Glomerular endothelial cell (primary cell): ENCODE results near the gene NPIPB2. TPM values are rescaled to one million over a fixed set of nuclear protein-coding genes. Genes with fewer than 3 reads are reported as not detected.
"Not testable (repeated sequence)": the region's sequence is repeated elsewhere in the genome, so short reads cannot be mapped to it uniquely, and the experiment has no call there.

Experiments used
- DNase-seq: peaks from one replicate; pipeline ENCODE4 v3.0.0-alpha.2; 2011; ENCODE audit warnings: low read depth, low spot score; ENCODE audit errors: extremely low read depth
- total RNA-seq: library from RNA; depleted of rRNA; stranded (reverse); fragments of >200 nt; gene quantifications from 2 replicates; pipeline ENCODE4 v1.2.3, GENCODE V29; 2015

NPIPB2 gene
- total RNA-seq, 1 donor from 2014 or later = 9.4 TPM

- not testable (repeated sequence) for DNase-seq
Measured at GRCh38 chr16:11962457-11962856, 20.6 kb upstream of the NPIPB2 start.

DNA sequence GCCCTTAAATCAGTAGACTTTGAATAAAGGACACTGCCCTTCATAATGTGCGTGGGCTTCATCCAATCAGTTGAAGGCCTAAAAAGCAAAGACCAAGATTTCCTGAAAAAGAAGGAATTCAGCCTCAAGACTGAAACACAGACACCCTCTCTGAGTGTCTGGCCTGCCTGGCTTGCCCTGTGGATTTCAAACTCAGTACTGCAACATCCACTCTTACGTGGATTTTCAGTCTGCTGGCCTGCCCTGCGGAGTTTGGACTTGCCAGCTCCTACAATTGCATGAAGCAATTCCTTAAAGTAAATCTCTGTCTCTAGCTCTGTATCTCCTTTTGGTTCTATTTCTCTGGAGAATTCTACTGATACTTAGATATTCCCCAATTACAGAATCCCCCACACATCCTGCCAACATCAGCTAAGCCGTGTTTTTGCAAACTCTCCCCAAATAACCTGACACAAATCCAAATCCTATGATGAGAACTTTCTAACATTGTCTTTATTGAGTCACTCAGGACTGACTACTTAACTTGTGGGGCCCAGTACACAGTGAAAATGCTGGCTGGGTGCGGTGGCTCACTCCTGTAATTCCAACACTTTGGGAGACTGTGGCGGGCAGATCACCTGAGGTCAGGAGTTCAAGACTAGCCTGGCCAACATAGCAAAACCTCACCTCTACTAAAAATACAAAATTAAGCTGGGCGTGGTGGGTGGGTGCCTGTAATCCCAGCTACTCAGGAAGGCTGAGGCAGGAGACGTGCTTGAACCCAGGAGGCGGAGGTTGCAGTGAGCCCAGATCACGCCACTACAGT lies 15.9 kb upstream of the NPIPB2 start:
- no peak for DNase-seq

DNA sequence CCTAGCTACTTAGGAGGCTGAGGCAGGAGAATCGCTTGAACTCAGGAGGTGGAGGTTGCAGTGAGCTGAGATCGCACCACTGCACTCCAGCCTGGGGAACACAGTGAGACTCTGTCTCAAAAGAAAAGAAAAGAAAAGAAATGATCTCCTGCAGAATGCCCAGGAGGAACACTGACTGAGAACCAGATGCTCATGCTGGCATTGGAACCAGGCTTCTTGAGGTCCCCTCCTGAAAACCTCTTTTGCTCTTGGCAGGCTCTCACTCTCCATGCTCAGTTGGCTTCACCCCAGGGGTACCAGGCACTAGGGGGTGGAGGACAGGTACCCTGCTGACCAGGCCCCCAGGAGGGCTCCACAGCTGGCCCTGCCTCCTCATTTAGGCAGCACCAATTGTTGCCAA lies 14.7 kb upstream of the NPIPB2 start:
- DNase-seq = no peak

GRCh38 chr16:11955713-11956123 lies 13.9 kb upstream of the NPIPB2 start:
- no peak for DNase-seq

- DNase-seq = not testable (repeated sequence)
Measured at GRCh38 chr16:11953576-11953975, 11.7 kb upstream of the NPIPB2 start.

- no peak for DNase-seq
Measured at GRCh38 chr16:11950388-11950787, 8.5 kb upstream of the NPIPB2 start.

- DNase-seq = peak; percentile 14
Measured at GRCh38 chr16:11949527-11949926, 7.7 kb upstream of the NPIPB2 start.

DNA sequence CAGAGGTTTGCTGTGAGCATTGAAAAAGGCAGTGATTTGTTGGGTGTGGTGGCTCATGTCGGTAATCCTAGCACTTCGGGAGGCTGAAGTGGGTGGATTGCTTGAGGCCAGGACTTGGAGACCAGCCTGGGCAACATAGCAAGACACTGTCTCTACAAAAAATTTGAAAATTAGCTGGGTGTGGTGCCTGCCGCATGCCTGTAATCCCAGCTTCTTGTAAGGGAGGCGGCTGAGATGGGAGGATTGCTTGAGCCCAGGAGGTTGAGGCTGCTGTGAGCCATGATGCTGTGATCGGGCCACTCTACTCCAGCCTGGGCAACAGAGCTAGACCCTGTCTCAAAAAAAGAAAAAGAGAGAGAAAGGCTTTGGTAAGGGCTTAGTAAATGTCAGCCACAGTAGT lies 7.0 kb upstream of the NPIPB2 start:
- no peak for DNase-seq

DNA sequence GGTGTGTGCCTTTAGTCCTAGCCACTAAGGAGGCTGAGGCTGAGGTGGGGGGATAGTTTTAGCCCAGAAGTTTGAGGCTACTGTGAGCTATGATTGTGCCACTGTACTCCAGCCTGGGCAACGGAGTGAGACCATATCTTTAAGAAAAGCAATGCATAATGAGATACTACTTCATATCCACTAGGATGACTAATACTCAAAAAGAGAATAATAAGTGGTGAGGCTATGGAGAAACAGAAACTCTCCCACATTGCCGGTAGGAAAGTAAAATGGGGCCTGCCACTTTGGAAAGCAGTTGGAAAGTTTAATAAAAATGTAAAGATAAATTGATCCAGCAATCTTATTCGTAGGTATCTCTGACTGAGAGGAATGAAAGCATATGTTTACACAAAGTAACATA lies 4.6 kb upstream of the NPIPB2 start:
- no peak for DNase-seq

DNA sequence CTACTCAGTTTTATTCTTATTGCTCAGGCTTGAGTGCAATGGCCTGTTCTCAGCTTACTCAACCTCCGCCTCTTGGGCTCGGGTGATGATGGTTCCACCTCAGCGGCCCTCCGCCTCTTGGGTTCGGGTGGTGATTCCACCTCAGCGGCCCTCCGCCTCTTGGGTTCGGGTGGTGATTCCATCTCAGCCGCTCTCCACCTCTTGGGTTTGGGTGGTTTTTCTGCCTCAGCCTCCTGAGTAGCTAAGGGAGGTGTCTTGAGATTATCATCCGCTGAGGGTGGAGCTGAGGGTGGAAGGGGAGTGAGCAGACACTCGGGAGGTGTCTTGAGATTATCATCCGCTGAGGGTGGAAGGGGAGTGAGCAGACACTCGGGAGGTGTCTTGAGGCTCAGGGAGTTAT lies 14.5 kb downstream of the NPIPB2 start:
- DNase-seq = not testable (repeated sequence)

DNA sequence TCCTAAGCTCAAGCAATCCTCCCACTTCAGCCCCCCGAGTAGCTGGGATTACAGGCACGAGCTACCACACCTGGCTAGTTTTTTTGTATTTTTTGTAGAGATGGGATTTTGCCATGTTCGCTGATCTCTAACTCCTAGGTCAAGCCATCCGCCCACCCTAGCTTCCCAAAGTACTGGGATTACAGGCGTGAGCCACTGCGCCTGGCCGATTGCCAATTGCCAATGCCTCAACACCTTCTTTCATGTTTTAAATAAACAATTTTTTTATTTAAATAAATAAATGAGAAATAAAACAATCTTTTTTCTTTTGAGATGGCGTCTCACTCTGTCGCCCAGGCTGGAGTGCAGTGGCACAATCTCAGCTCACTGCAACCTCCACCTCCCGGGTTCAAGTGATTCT lies 17.8 kb downstream of the NPIPB2 start:
- DNase-seq = not testable (repeated sequence)

DNA sequence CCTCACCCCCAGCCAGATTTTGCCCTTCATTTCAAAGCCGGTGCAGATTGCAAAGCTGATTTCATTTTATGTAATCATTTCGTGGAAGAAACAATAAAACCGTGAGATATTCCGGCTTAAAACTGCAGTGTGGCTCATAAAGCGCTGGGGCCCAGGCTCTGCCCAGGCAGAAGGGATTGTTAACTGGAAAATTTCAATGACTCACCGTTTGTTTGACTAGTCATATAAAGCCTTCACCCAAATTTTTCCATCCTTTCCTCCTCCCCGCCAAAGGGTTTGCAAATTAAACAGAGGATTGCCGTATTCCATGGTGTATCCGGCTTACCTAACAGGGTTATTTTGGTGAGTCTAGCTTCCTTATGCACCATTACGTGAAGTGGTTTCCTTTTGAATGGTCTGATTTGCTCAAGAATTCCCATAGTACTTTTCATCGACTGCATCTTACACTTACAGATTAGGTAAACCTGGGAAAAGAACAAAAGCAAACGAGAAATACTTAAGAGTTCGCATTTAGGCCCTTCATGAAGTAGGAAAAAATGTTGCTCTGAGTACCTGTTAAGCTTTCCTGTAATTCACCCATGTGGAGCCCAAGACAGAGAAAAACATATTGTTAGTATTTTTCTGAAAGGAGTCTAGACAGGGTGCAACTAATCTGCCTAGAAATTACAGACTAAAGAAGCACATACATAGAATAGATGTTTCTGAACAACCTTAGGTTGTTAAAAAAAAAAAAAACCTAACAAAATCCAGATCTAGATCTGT lies 25.1 kb downstream of the NPIPB2 start:
- DNase-seq = no peak

DNA sequence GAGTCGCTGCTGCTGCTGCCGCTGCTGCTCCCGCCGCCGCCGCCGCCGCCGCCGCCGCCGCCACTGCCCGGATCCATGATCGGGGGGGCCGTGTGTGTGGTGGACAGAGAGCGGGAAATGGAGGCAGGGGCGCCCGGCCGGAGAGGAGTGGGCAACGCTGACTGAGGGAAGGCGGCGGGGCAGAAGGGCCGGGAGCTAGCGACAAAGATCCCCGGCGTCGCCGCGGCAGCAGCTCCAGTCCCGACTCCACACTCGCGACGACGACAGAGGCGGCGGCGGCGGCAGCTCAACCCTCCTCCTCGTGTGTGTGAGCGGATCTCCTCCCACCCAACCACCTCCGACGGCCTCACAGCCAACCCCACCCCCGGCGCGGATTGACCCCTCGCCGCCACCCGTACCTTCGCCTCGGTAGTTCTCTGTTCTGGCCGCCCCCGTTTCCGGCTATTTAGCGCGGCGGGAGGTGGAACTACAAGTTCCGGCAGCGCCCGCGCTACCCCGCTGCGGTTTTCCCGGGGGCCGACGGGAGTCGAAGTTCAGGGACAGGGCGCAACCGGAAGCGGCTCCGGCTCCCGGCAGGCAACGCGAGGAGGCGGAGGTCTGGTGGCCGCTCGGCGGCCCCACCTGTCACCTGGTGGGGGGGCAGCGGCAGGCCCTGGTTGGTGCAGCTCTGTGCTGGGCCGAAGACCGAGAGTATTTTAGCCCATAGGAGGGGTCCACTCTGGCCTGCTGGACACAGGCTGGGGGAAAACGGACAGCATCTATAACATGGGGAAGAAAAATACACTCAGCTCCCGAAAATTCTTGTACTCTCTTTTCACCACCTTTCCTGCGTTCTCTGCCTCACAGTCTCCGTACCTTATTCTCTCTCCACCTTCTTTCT lies 26.0 kb downstream of the NPIPB2 start, which contains the start of gene GSPT1:
Gene GSPT1, minus strand, starts transcription at position 313 of the 880 bp plus-strand sequence. Its CDS starts 236 bp downstream, at position 77.
- DNase-seq = peak; percentile 70

DNA sequence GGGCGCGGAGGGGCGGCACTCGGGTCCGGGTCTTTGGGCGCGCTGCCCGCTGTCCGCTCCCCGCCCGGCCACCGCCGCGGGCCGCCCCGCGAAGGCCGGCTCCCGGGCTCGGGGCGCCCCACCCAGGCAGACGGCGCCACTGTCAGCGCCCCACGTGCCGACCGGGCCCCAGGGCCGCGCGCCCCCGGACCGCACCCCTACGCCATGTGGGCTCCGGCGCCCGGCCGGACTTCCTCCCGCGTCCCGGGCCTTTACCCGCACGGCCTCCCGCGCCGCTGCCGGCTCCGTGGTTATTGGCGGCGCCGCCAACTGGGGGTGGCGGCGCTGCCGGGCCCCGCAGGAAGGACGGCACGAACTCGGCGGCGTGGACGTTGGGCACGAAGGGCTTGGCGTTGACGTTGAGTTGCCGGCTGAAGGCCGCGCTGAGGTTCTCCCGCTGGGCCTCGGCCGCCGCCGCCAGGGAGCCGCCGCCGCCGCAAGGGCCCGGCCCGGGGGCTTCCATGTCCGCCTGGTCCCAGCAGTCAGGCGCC lies 26.7 kb downstream of the NPIPB2 start:
- no peak for DNase-seq

DNA sequence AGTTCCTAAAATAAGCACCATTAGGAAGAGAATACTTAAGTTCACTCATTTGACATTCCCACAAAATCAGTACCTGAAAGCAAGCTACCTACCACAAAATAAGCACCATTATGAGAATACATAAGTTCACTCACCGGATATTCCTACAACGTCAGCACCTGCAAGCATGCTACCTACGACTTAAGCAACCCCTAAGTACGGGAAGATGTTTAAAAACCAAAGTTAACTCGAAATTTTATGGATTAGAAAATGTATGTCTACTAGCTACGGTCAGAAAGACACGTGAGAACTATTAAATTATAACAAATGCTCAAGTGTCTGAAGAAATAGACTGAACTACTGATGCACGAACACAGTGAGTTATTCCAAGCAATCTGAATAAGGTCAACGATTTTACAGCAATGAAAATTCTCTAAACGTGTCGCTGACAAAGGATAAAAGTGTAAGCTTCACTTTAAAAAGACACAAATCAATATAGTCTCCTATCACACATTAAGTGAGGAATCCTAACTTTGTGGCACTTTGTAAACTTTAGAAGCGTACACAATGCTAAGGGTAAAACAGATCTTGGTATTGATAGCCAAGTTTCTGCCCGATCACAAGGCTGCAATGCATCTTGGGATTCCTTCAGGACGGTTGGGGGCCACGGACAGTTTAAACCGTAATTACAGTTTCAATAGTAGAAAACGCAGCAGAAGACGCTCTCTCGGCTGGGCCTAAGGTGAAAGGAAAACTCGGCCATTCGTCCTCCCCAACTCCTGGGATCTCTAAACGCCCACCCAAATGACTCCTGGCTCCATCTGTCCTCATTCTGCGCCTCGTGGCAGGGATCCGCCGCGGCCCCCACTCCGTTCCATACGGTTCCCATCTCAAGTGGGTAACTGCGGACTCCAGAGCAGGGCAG lies 27.4 kb downstream of the NPIPB2 start:
- DNase-seq = no peak

DNA sequence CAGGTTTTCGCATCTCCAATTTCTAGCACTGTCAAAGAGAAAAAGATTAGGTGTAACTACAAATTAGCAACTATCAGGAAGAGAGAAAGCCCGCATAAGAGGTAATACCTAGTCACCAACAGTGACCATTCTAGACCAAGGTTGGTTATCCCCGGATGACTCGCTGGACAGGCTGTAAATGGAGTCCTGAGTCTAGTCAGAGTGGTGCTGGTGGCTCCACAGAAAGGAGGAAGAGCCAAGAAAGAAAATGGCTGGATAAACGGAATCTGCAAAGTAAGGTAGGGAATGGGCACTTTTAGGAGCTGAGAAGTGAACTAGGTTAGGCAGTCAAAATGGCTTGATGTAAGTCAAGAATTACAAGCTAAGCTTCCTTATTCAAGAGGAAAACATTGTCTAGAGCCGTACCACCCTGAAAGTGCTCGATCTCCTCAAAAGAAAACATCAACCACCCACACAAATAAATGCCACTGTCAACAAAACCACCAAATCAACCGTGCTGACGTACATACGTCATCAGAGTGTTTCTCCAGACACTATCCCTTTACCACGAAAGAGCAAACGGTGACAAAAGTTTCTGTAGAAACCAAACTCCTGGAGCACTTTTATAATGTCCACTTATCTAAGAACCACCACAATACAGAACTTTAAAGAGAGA lies 28.3 kb downstream of the NPIPB2 start:
- no peak for DNase-seq

DNA sequence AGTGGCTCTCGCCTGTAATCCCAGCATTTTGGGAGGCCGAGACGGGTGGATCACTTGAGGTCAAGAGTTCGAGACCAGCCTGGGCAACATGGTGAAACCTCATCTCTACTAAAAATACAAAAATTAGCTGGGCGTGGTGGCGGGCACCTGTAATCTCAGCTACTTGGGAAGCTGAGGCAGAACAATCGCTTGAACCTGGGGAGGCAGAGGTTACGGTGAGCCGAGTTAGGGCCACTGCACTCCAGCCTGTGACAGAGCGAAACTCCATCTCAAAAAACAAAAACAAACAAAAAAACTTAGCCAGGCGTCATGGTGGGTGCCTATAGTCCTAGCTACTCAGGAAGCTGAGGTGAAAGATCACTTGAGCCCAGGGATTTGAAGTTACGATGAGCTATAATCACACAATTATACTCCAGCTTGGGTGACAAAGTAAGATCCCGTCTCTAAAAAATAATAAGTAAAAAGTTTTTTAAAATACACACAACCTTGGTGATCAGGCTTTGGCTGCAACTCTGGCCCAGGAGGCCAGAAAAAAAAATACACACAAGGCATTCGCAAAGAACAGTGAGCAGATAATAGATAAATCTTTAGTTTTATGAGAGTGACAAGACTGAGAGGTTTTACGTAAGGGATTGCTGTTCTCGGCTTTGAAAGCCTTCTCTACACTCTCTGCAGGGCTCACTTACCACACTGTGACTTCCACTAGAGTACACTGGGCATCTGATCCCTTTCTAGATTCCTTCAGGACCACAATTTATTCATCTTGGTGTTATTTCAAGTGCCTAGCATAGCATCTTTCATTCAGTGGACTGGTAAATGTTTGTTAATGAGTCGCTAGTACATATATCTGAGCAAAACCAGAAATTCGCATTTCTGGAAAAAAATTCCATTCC lies 31.9 kb downstream of the NPIPB2 start:
- no peak for DNase-seq
